Measurements from ENCODE around the gene C4orf50. TPM values are rescaled to one million over a fixed set of nuclear protein-coding genes. Genes with fewer than 3 reads are reported as not detected.

C4orf50 gene
- total and polyA plus RNA-seq, 2 experiments from 2014 or later = 0.06 to 0.31 TPM

DNA sequence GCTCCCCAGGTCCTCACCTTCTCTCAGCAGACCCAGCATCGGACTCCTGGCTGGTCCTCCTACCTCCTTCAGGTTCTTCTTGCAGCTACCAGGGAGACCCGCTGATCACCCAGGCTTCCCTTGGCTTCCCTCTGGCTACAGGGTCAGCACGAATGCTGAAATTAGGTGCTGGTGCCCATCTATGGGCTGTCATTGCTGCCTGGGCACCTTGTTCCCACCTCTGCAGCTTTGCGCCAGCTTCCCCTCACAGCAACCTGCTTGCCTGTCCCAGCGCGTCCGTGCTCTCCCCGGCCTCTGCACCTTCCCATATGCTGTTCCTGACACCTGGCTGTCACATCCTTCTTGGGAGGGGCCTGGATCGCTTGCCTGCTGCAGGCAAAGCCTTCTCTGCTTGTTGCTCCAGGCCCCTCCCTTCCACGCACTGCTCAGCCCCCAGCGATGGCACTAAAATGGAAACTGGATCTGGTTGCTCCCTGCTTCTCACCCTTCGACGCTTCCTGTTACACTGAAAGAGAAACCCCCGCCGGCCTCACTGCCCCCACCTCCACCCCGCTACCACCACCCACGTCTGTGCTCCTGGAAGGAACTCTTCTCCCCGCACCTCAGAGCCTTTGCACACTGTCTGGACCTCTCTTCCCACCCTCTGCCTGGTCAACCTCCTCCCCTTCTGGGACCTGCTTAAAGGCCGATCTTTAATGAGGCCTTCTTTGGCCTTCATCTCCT lies 22.2 kb downstream of the C4orf50 start:
- H3K27ac ChIP-seq (ENCODE audit: low read depth) = no peak overlapping the region
- H3K4me2 ChIP-seq = no peak overlapping the region
- H3K79me2 ChIP-seq (replicated peaks; ENCODE audit: insufficient read depth) = no peaks in the 10 kb centered on the region
- Mint-ChIP-seq H3K36me3 (ENCODE audit: low read depth) (no peaks in the 10 kb centered on the region), H3K4me3 (no peak overlapping the region), H3K9me3 (peaks cover under 1% of the 10 kb centered on the region; the same call in 2 of the 3 replicates), H3K27ac (no peak overlapping the region), H3K4me1 (no peaks in the 10 kb centered on the region; the same call in 1 of the 3 replicates), H3K27me3 (ENCODE audit: insufficient read depth, low read depth, poor library complexity) (peaks cover 10% of the 10 kb centered on the region)
- H3K4me3 ChIP-seq = no peak overlapping the region
- no peaks in the 10 kb centered on the region for H3F3A ChIP-seq (replicated peaks; ENCODE audit: low read depth)
- DNase-seq (ENCODE audit: low spot score) (no peak), ATAC-seq (no peak)
- H2AFZ ChIP-seq = no peak overlapping the region
- TF ChIP-seq, protein P1, sequence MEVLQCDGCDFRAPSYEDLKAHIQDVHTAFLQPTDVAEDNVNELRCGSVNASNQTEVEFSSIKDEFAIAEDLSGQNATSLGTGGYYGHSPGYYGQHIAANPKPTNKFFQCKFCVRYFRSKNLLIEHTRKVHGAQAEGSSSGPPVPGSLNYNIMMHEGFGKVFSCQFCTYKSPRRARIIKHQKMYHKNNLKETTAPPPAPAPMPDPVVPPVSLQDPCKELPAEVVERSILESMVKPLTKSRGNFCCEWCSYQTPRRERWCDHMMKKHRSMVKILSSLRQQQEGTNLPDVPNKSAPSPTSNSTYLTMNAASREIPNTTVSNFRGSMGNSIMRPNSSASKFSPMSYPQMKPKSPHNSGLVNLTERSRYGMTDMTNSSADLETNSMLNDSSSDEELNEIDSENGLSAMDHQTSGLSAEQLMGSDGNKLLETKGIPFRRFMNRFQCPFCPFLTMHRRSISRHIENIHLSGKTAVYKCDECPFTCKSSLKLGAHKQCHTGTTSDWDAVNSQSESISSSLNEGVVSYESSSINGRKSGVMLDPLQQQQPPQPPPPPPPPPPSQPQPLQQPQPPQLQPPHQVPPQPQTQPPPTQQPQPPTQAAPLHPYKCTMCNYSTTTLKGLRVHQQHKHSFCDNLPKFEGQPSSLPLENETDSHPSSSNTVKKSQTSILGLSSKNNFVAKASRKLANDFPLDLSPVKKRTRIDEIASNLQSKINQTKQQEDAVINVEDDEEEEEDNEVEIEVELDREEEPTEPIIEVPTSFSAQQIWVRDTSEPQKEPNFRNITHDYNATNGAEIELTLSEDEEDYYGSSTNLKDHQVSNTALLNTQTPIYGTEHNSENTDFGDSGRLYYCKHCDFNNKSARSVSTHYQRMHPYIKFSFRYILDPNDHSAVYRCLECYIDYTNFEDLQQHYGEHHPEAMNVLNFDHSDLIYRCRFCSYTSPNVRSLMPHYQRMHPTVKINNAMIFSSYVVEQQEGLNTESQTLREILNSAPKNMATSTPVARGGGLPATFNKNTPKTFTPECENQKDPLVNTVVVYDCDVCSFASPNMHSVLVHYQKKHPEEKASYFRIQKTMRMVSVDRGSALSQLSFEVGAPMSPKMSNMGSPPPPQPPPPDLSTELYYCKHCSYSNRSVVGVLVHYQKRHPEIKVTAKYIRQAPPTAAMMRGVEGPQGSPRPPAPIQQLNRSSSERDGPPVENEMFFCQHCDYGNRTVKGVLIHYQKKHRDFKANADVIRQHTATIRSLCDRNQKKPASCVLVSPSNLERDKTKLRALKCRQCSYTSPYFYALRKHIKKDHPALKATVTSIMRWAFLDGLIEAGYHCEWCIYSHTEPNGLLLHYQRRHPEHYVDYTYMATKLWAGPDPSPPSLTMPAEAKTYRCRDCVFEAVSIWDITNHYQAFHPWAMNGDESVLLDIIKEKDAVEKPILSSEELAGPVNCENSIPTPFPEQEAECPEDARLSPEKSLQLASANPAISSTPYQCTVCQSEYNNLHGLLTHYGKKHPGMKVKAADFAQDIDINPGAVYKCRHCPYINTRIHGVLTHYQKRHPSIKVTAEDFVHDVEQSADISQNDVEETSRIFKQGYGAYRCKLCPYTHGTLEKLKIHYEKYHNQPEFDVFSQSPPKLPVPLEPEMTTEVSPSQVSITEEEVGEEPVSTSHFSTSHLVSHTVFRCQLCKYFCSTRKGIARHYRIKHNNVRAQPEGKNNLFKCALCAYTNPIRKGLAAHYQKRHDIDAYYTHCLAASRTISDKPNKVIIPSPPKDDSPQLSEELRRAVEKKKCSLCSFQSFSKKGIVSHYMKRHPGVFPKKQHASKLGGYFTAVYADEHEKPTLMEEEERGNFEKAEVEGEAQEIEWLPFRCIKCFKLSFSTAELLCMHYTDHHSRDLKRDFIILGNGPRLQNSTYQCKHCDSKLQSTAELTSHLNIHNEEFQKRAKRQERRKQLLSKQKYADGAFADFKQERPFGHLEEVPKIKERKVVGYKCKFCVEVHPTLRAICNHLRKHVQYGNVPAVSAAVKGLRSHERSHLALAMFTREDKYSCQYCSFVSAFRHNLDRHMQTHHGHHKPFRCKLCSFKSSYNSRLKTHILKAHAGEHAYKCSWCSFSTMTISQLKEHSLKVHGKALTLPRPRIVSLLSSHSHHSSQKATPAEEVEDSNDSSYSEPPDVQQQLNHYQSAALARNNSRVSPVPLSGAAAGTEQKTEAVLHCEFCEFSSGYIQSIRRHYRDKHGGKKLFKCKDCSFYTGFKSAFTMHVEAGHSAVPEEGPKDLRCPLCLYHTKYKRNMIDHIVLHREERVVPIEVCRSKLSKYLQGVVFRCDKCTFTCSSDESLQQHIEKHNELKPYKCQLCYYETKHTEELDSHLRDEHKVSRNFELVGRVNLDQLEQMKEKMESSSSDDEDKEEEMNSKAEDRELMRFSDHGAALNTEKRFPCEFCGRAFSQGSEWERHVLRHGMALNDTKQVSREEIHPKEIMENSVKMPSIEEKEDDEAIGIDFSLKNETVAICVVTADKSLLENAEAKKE (CRISPR knock-in tag; IDR thresholded peaks at IDR 0.05) = no peak
- TF ChIP-seq, protein P2, sequence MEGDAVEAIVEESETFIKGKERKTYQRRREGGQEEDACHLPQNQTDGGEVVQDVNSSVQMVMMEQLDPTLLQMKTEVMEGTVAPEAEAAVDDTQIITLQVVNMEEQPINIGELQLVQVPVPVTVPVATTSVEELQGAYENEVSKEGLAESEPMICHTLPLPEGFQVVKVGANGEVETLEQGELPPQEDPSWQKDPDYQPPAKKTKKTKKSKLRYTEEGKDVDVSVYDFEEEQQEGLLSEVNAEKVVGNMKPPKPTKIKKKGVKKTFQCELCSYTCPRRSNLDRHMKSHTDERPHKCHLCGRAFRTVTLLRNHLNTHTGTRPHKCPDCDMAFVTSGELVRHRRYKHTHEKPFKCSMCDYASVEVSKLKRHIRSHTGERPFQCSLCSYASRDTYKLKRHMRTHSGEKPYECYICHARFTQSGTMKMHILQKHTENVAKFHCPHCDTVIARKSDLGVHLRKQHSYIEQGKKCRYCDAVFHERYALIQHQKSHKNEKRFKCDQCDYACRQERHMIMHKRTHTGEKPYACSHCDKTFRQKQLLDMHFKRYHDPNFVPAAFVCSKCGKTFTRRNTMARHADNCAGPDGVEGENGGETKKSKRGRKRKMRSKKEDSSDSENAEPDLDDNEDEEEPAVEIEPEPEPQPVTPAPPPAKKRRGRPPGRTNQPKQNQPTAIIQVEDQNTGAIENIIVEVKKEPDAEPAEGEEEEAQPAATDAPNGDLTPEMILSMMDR (conservative IDR thresholded peaks at IDR 0.05; ENCODE audit: low read depth in 2 of 2) = no peak
- TF ChIP-seq CREB1 (CRISPR knock-in tag; IDR thresholded peaks at IDR 0.05; ENCODE audit: low read depth) = no peak
- TF ChIP-seq ZNF331 (CRISPR knock-in tag; IDR thresholded peaks at IDR 0.05; ENCODE audit: low read depth) = no peak
- TF ChIP-seq NANOG (IDR thresholded peaks at IDR 0.05; ENCODE audit: borderline replicate concordance) = no peak
- TF ChIP-seq, protein P3, sequence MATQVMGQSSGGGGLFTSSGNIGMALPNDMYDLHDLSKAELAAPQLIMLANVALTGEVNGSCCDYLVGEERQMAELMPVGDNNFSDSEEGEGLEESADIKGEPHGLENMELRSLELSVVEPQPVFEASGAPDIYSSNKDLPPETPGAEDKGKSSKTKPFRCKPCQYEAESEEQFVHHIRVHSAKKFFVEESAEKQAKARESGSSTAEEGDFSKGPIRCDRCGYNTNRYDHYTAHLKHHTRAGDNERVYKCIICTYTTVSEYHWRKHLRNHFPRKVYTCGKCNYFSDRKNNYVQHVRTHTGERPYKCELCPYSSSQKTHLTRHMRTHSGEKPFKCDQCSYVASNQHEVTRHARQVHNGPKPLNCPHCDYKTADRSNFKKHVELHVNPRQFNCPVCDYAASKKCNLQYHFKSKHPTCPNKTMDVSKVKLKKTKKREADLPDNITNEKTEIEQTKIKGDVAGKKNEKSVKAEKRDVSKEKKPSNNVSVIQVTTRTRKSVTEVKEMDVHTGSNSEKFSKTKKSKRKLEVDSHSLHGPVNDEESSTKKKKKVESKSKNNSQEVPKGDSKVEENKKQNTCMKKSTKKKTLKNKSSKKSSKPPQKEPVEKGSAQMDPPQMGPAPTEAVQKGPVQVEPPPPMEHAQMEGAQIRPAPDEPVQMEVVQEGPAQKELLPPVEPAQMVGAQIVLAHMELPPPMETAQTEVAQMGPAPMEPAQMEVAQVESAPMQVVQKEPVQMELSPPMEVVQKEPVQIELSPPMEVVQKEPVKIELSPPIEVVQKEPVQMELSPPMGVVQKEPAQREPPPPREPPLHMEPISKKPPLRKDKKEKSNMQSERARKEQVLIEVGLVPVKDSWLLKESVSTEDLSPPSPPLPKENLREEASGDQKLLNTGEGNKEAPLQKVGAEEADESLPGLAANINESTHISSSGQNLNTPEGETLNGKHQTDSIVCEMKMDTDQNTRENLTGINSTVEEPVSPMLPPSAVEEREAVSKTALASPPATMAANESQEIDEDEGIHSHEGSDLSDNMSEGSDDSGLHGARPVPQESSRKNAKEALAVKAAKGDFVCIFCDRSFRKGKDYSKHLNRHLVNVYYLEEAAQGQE (IDR thresholded peaks at IDR 0.05; ENCODE audit: unreplicated experiment) = no peak
- TF ChIP-seq STAT1 (IDR thresholded peaks at IDR 0.05; ENCODE audit: unreplicated experiment) = no peak
- TF ChIP-seq, protein P4, sequence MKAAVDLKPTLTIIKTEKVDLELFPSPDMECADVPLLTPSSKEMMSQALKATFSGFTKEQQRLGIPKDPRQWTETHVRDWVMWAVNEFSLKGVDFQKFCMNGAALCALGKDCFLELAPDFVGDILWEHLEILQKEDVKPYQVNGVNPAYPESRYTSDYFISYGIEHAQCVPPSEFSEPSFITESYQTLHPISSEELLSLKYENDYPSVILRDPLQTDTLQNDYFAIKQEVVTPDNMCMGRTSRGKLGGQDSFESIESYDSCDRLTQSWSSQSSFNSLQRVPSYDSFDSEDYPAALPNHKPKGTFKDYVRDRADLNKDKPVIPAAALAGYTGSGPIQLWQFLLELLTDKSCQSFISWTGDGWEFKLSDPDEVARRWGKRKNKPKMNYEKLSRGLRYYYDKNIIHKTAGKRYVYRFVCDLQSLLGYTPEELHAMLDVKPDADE (IDR thresholded peaks at IDR 0.05) = no peak
- no peaks in the 10 kb centered on the region for H3K4me1 ChIP-seq (ENCODE audit: insufficient read depth)
- H4K20me1 ChIP-seq (replicated peaks; ENCODE audit: insufficient read depth) = no peaks in the 10 kb centered on the region
- no peaks in the 10 kb centered on the region for H3K9me2 ChIP-seq (ENCODE audit: insufficient read depth)
- no peaks in the 10 kb centered on the region for H3K27me3 ChIP-seq (ENCODE audit: insufficient read depth)
- no peaks in the 10 kb centered on the region for H3K36me3 ChIP-seq (ENCODE audit: insufficient read depth)

All from GM23338 (cell line).